IPS-20b (cell line): ENCODE measurements around the gene IPCEF1.
"Not testable (repeated sequence)": the region's sequence is repeated elsewhere in the genome, so short reads cannot be mapped to it uniquely, and the experiment has no call there.

Experiments
- H3K27ac ChIP-seq: one replicate; pipeline ENCODE4 v1.5.1; 2013; ENCODE audit warnings: low read length
- H3K27me3 ChIP-seq: 2 replicates; pipeline ENCODE4 v1.6.1; 2013; ENCODE audit warnings: mild to moderate bottlenecking, low read length, inconsistent platforms; ENCODE audit not compliant: insufficient read depth
- H3K36me3 ChIP-seq: 2 replicates; pipeline ENCODE4 v1.6.1; 2013; ENCODE audit warnings: low read depth, mild to moderate bottlenecking, inconsistent platforms, low read length, moderate library complexity; ENCODE audit not compliant: insufficient read depth
- H3K4me1 ChIP-seq: 2 replicates; pipeline ENCODE4 v1.6.1; 2013; ENCODE audit warnings: mild to moderate bottlenecking, control low read depth, inconsistent platforms, low read length, moderate library complexity; ENCODE audit not compliant: insufficient read depth
- H3K4me3 ChIP-seq: 2 replicates; pipeline ENCODE4 v1.5.1; 2013; ENCODE audit warnings: mild to moderate bottlenecking, low read length, inconsistent platforms
- H3K9ac ChIP-seq: 2 replicates; pipeline ENCODE4 v1.6.1; 2013; ENCODE audit warnings: low read depth, mild to moderate bottlenecking, inconsistent platforms, low read length, moderate library complexity
- H3K9me3 ChIP-seq: 2 replicates; pipeline ENCODE4 v1.6.1; 2013; ENCODE audit warnings: mild to moderate bottlenecking, low read depth, low read length, inconsistent platforms; ENCODE audit not compliant: insufficient read depth

The IPCEF1 gene

DNA sequence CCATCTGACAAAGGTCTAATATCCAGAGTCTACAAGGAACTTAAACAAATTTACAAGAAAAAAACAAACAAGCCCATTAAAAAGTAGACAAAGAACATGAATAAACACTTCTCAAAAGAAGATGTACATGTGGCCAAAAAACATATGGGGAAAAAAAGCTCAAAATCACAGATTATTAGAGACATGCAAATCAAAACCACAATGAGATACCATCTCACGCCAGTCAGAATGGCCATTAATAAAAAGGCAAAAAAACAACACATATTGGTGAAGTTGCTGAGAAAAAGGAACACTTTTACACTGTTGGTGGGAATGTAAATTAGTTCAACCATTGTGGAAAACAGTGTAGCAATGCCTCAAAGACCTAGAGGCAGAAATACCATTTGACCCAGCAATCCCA lies 29.3 kb downstream of the IPCEF1 start:
- not testable (repeated sequence) for H3K36me3 ChIP-seq, H3K27ac ChIP-seq, H3K9me3 ChIP-seq

DNA sequence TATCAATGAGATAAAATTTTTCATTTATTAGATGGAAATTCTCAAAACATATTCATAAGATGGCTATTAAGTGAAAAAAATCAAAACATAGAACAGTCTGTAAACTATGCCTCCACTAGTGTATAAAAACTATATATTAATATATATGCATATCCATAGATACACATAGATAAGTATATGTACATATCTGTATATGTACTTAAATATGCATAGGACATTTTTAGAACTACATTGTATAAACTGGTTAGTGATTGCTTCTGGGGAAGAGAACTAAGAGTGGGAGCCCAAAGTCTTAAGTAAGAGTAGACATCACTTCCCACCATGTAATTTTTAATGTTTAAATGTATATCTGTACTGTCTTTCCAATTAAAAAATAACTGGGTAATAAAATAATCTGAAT lies 31.5 kb downstream of the IPCEF1 start:
- H3K4me3 ChIP-seq = no peak overlapping the region
- no peaks in the 10 kb centered on the region for H3K4me1 ChIP-seq
- no peaks in the 10 kb centered on the region for H3K9me3 ChIP-seq
- H3K36me3 ChIP-seq = no peaks in the 10 kb centered on the region
- no peaks in the 10 kb centered on the region for H3K27me3 ChIP-seq
- H3K9ac ChIP-seq = no peak overlapping the region
- no peak overlapping the region for H3K27ac ChIP-seq

More for the DNA sequence above, 29.3 kb downstream of the IPCEF1 start:
- not testable (repeated sequence) for H3K27me3 ChIP-seq, H3K4me1 ChIP-seq, H3K4me3 ChIP-seq, H3K9ac ChIP-seq

DNA sequence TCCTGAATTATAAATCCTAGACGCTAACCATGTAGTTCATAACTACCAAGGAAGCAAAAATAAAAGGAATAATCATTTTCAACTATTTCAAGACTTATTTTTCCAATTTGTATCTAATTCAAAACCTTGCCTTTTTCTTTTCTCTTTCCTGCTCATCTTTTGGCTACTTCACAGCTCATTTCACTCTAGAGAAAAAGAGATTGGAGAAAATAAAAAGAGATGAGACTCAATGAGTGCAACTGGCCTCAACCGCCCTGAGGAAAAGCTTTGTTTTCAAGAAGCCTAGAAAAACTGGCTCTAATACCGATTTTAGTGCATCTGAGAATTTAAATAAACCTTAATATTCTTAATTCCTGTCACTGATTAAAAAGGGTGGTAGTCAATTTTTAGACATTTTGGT lies 36.4 kb downstream of the IPCEF1 start:
- no peaks in the 10 kb centered on the region for H3K4me1 ChIP-seq
- no peak overlapping the region for H3K27ac ChIP-seq
- no peak overlapping the region for H3K4me3 ChIP-seq
- H3K36me3 ChIP-seq = no peaks in the 10 kb centered on the region
- no peaks in the 10 kb centered on the region for H3K27me3 ChIP-seq
- no peak overlapping the region for H3K9ac ChIP-seq
- H3K9me3 ChIP-seq = no peaks in the 10 kb centered on the region

DNA sequence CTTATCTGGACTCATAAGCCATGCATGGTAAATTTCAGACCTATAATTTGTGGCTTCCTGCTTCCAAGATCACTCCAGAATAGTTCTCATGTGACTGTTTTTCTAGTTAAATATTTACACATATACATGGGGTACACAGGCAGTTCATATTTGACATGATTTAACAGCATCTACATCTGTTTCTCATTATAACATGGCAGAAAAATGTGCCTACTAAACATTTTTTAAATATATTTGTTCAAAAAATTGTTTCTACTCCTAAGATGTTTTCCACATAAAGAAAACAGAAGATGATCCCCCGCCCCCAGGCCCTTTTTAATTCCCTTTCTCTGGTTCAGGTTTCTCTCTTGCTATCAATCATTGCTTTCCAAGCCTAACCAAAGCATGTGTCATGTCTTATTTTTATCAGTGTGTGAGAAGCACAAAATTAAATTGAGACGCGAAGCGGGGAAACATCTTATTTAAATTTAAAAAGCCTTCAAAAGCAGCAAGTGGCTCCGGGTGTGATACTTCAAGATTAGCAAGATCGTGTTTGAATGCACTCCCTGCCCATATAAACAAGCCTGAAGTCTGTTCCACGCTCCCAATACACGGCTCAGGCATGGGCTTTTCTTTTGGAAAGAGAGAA lies 37.3 kb downstream of the IPCEF1 start:
- Histone ChIP-seq H3K9me3 (no peaks in the 10 kb centered on the region), H3K36me3 (no peaks in the 10 kb centered on the region), H3K4me1 (no peaks in the 10 kb centered on the region), H3K27ac (no peak overlapping the region), H3K27me3 (no peaks in the 10 kb centered on the region), H3K9ac (no peak overlapping the region), H3K4me3 (no peak overlapping the region)

DNA sequence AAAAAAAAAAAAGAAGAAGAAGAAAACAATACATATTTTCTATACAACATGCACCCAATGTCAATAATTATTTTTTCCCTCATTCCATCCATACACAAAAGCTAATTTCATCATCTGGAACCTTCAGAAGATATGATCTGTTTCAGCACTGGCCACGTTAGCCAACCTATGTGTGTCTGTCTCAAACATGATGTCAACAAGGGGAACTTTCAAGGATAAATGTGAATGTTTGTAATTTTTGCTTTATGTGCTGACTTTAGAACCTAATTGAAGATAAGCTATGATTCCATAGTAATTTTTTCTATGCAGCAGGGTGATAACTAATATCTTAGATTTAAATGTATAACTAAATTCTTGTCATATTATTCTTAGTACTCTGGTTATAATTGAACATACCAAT lies 37.9 kb downstream of the IPCEF1 start:
- H3K4me1 ChIP-seq = no peaks in the 10 kb centered on the region
- H3K9ac ChIP-seq = no peak overlapping the region
- H3K4me3 ChIP-seq = no peak overlapping the region
- no peaks in the 10 kb centered on the region for H3K9me3 ChIP-seq
- H3K27me3 ChIP-seq = no peaks in the 10 kb centered on the region
- no peak overlapping the region for H3K27ac ChIP-seq
- H3K36me3 ChIP-seq = no peaks in the 10 kb centered on the region

DNA sequence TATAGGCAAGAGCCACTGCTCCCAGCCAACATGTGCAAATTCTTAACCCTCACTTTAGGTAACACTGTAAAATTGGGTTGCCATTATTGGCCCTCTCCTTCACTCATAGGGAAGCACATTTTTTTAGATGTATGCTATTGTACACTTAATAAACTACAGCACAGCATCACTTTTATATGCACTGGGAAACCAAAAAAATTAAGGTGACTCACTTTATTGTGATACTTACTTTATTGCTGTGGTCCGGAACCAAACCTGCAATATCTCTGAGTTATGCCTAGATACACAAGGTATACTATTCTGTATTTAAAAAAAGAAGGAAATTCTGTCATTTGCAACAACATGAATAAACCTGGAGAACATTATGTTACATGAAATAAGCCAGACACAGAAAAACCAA lies 40.5 kb downstream of the IPCEF1 start:
- Histone ChIP-seq H3K4me3 (no peak overlapping the region), H3K4me1 (no peaks in the 10 kb centered on the region), H3K36me3 (no peaks in the 10 kb centered on the region), H3K27ac (no peak overlapping the region), H3K9me3 (no peaks in the 10 kb centered on the region), H3K27me3 (no peaks in the 10 kb centered on the region), H3K9ac (no peak overlapping the region)

DNA sequence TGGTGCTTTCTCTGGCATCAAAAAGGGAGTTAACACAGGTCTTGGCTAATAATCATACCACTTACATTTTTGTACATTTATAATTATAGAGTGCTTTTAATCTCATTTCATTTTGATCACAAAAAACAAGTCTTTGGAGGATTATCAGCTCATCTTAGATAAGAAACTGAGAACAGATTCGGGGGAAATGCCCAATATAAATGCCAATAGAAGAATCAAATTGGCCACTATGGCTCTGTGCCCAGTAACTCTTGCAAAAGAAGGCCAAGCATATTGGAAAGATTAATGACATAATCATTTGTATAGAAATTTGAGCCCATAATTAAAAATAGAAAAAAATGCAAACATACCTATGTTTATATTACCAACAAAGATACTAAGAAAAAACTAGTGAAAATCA lies 42.5 kb downstream of the IPCEF1 start:
- Histone ChIP-seq H3K9me3 (no peaks in the 10 kb centered on the region), H3K27ac (no peak overlapping the region), H3K9ac (no peak overlapping the region), H3K27me3 (no peaks in the 10 kb centered on the region), H3K4me3 (no peak overlapping the region), H3K36me3 (no peaks in the 10 kb centered on the region), H3K4me1 (no peaks in the 10 kb centered on the region)

DNA sequence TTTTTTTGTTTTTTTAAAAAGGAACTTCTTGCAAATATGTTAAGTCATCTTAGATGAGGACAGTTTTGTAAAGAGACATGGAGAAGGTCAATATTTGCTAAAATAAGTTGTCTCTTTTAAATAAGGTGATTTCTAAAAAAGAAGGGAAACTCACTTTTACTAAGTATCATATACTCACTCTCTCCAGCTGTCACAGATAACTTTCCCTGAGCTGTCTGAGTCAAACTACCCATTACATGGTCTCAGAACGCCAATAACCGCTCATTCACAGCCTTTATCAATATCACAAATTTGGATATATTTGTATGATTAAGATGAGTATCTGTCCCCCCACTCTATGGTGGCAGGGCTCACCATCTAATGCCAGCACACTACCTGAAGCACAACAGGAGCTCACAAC lies 47.6 kb downstream of the IPCEF1 start:
- H3K36me3 ChIP-seq = no peaks in the 10 kb centered on the region
- no peaks in the 10 kb centered on the region for H3K27me3 ChIP-seq

DNA sequence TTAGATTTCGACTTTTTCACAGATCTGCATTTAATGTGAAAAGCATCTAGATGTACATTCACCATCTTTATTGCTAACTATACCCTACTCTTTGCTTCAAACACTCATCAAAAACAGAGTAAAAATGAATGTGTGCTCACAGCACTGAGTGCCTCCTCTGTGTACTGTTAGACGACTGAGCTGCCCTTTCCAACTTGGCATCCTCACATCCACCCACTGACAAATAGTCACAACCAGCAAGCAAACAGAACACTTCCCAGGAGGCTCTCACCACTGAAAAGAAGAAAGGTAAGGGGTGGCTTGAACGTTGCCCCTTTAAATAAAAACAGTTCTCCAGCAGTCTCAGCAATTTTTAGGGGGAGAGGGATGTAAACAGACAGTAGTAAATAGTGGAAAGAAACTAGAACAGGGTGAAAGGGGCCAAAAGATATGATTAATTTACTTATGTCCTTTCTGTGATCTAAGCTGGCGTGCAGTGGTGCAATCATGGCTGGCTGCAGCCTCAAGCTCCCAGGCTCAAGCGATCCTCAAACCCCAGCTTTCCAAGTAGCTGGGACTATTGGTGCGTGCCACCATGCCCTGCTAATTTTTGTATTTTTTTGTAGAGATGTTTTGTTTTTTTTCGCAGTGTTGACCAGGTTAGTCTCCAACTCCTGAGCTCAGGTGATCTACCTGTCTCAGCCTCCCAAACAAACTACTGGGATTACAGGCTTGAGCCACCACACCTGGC lies 48.7 kb downstream of the IPCEF1 start:
- no peaks in the 10 kb centered on the region for H3K27me3 ChIP-seq
- no peaks in the 10 kb centered on the region for H3K36me3 ChIP-seq
- H3K9ac ChIP-seq = no peak overlapping the region
- no peaks in the 10 kb centered on the region for H3K4me1 ChIP-seq
- H3K4me3 ChIP-seq = no peak overlapping the region
- H3K9me3 ChIP-seq = no peaks in the 10 kb centered on the region
- no peak overlapping the region for H3K27ac ChIP-seq

More for the DNA sequence above, 47.6 kb downstream of the IPCEF1 start:
- Histone ChIP-seq H3K4me3 (no peak overlapping the region), H3K9ac (no peak overlapping the region), H3K4me1 (no peaks in the 10 kb centered on the region), H3K27ac (no peak overlapping the region), H3K9me3 (no peaks in the 10 kb centered on the region)

DNA sequence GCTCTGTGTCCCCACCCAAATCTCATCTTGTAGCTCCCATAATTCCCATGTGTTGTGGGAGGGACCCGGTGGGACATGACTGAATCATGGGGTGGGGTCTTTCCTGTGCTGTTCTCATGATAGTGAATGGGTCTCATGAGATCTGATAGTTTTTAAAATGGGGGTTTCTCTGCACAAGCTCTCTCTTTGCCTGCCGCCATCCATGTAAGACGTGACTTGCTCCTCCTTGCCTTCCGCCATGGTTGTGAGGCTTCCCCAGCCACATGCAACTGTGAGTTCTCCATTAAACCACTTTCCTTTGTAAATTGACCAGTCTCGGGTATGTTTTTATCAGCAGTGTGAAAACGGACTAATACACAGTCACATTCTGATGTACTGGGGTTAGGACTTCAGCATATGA lies 49.5 kb downstream of the IPCEF1 start:
- not testable (repeated sequence) for H3K4me3 ChIP-seq, H3K9ac ChIP-seq, H3K4me1 ChIP-seq, H3K27ac ChIP-seq, H3K36me3 ChIP-seq, H3K27me3 ChIP-seq, H3K9me3 ChIP-seq

DNA sequence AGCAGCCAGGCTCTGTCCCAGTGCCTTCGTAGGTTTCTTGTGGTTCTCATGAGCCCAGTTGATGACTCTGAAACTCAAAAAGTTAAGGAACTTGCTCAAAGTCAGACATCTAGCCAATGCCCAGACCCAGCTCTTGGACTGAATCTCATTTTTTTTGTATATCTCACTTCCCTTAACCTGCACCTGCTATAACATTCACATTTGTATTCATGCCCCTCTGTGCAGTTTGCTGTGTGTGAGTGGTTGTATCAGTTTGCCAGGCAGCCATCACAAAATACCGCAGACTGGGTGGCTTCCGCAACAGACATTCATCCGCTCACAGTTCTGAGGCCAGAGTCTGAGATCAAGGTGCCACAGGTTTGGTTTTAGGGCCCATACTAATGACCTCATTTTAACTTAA lies 49.9 kb downstream of the IPCEF1 start:
- Histone ChIP-seq H3K36me3 (no peaks in the 10 kb centered on the region), H3K9ac (no peak overlapping the region), H3K4me3 (no peak overlapping the region), H3K27me3 (no peaks in the 10 kb centered on the region), H3K4me1 (no peaks in the 10 kb centered on the region), H3K9me3 (no peaks in the 10 kb centered on the region), H3K27ac (no peak overlapping the region)

DNA sequence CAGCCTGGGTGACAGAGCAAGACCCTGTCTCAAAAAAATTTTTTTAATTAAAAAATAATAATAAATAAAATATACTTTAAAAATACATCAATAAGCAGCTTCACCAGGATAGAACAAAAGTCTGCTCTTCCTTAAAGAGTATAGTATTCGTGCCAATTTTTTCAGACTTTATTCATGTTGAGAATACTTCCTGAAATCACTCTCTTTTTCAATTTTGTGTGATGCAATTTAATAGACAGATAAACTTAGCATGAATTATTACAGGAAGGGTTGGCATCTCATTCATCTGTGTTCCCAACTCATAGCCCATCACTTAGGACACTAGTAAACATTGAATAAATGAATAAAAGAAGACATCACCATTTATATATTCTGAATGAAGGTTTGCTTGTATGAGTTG lies 52.4 kb downstream of the IPCEF1 start:
- Histone ChIP-seq H3K4me1 (no peaks in the 10 kb centered on the region), H3K9ac (no peak overlapping the region), H3K27ac (no peak overlapping the region), H3K9me3 (no peaks in the 10 kb centered on the region), H3K27me3 (no peaks in the 10 kb centered on the region), H3K36me3 (no peaks in the 10 kb centered on the region), H3K4me3 (no peak overlapping the region)
